Tibial nerve (tissue), 4 donors: ENCODE measurements around the gene TLE4.

Source experiments
- EP300 ChIP-seq, 2 donors: sonication (generic); formaldehyde crosslinking; IDR thresholded peaks; one replicate each; pipeline ENCODE4 v1.6.1; 2017; ENCODE audit warnings: antibody characterized with exemption in 2 of 2, mild to moderate bottlenecking in 1 of 2
- POLR2A ChIP-seq, 2 donors: fragments of 450-650 bp; IDR thresholded peaks; one replicate each; pipeline ENCODE4 v1.6.1; 2017; ENCODE audit warnings: antibody characterized with exemption in 2 of 2, mild to moderate bottlenecking in 2 of 2, moderate library complexity in 2 of 2
- TF ChIP-seq, protein P1 (sequence below), 5 experiments: fragments of 200-600 bp in 3 of 5; fragments of 450-650 bp in 2 of 5; sonication (generic) in 3 of 5; IDR thresholded peaks; one replicate each; pipeline ENCODE4 v1.5.1; 2016 to 2019; ENCODE audit warnings: antibody characterized with exemption in 5 of 5, mild to moderate bottlenecking in 3 of 5, moderate library complexity in 2 of 5

DNA sequence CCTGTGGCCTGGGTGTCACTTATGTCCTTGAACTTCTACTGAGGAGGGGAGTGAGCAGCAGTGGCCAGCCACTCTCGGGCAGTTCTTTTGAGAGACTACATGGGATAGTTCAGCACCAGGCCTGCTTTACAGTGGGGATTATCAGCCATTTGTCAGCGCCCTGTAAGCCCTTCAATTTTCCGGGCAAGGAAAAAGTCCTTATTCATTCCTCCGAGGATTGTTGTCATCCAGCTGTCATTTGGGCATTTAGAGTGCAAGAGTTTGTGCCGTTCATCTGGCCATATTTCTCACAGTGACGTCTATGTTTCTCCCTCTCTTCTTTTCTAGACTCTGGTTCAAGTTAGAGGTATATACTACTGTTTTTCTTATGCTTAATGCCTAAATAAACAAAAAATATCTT is 172.8 kb downstream of the TLE4 start:
- TF ChIP-seq, protein P1, sequence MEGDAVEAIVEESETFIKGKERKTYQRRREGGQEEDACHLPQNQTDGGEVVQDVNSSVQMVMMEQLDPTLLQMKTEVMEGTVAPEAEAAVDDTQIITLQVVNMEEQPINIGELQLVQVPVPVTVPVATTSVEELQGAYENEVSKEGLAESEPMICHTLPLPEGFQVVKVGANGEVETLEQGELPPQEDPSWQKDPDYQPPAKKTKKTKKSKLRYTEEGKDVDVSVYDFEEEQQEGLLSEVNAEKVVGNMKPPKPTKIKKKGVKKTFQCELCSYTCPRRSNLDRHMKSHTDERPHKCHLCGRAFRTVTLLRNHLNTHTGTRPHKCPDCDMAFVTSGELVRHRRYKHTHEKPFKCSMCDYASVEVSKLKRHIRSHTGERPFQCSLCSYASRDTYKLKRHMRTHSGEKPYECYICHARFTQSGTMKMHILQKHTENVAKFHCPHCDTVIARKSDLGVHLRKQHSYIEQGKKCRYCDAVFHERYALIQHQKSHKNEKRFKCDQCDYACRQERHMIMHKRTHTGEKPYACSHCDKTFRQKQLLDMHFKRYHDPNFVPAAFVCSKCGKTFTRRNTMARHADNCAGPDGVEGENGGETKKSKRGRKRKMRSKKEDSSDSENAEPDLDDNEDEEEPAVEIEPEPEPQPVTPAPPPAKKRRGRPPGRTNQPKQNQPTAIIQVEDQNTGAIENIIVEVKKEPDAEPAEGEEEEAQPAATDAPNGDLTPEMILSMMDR (IDR thresholded peaks at IDR 0.05), result no peak
- TF ChIP-seq POLR2A (IDR thresholded peaks at IDR 0.05), result no peak
- TF ChIP-seq EP300 (IDR thresholded peaks at IDR 0.05), result no peak
